ENCODE results near the gene CAP2.
"Not testable (repeated sequence)": the region's sequence is repeated elsewhere in the genome, so short reads cannot be mapped to it uniquely, and the experiment has no call there.

Gene CAP2

DNA sequence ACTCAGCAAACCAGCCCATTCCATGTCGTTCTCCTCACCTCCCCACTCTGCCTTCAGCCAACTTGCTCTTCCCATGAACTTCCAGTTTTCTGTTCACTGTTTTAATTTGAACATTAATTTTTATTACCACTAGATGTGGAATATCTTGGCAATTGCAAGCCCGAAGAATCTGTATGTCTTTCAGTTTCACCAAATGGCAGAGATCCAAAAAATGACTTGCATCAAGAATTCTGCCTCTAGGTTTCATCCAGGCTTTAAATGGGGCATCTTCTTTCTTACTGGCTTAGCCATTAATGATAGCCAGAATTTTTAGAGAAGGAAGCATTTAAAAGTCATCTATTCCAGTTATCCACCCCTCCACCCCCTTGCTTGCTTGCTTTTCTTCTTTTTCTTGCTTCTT is 39.0 kb downstream of the CAP2 start:
- in situ Hi-C loops (cut with MboI; ENCODE audit: low sequenced_read_pairs), result no loop called here

DNA sequence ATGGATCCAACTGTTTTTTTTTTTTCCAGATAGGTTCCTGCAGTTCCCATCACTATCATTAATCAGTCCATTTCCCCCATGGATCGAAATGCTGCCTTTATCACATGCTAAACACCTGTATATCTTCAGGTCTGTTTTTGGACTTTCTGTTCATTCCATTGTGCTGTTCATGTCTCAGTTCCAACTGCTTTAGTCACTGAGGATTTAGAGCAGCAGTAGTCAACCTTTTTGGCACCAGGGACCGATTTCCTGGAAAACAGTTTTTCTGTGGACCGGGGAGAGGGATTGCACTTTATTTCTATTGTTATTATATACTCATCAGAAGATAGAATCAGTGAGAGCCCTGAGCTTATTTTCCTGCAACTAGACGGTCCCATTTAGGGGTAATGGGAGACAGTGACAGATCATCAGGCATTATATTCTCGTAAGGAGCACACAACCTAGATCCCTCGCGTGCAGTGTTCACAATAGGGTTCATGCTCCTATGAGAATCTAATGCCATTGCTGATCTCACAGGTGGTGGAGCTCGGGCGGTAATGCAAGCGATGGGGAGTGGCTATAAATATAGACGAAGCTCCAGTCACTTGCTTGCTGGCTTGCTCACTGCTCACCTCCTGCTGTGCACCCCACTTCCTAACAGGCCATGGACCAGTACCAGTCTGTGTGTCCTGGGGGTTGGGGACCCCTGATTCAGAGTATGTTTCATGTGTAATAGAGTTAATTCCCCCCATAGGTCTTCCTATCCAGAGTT is 46.0 kb downstream of the CAP2 start:
- in situ Hi-C loops (cut with MboI; ENCODE audit: low sequenced_read_pairs), result no loop called here

DNA sequence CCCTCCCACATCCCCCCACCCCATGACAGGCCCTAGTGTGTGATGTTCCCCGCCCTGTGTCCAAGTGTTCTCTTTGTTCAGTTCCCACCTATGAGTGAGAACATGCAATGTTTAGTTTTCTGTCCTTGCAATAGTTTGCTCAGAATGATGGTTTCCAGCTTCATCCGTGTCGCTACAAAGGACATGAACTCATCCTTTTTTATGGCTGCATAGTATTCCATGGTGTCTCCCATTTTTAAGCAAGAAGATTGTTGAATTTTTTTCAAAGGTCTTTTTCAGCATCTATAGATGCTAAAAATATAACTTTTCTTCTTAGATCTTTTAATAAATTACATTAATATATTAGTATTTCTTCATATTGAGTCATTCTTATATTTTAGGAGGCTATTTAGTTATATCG is 47.4 kb downstream of the CAP2 start:
- in situ Hi-C loops (cut with MboI; ENCODE audit: low sequenced_read_pairs), result not testable (repeated sequence)

DNA sequence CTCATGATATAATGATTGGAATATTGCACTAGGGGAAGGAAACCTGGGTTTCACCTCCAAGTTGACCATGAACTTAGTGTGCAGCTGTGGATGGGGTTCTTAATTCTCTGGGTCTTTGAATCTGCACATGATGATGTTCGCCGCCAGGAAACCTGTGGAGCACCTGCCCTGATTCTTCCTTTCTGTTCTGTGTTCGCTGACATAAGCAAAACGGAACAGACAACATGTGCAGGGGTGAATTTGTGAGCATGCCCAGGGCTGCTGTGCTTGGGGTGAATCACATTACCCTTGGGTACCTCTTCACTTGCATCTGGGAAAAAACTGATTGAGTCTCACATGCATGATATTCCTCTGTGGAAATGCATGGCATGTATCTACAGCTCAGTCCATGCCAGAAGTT is 48.8 kb downstream of the CAP2 start:
- in situ Hi-C loops (cut with MboI; ENCODE audit: low sequenced_read_pairs), result no loop called here

DNA sequence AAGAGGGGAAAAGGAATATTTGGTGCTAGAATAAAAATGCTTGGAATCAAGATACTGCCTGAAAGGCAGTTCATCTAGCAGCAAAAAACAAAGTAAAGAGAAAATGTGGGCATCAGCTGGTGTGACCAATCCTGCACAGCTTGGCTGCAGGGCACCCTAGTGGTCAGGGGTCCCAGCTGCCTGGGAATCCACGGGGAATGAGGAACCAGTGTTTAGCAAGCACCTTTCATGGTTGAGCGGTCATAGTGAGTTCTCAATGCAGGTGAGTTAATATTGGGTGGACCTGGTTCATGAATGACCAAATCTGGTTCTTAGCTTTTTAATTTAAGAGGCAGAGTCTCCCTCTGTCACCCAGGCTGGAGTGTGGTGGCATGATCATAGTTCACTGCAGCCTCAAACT is 53.3 kb downstream of the CAP2 start:
- in situ Hi-C loops (cut with MboI; ENCODE audit: low sequenced_read_pairs), result no loop called here

DNA sequence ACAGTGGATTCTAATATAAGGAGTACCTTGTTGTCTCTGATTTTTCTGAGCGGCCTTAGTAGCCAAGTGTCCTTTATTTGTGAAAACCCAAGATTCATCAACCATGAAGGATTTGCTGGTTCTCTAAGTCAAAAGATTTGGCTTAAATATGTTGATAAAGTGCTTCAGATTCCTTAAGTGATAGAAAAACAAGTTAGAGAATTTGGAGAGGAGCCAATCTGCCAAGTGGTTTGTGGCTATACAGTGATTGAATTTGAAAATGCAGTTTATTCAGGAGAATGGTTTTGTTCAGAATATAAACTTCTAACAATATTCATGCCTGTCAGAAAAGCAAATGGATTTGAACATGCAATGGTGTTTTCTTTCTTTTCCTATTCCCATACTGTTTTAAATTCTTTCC is 54.8 kb downstream of the CAP2 start:
- in situ Hi-C loops (cut with MboI; ENCODE audit: low sequenced_read_pairs), result no loop called here

DNA sequence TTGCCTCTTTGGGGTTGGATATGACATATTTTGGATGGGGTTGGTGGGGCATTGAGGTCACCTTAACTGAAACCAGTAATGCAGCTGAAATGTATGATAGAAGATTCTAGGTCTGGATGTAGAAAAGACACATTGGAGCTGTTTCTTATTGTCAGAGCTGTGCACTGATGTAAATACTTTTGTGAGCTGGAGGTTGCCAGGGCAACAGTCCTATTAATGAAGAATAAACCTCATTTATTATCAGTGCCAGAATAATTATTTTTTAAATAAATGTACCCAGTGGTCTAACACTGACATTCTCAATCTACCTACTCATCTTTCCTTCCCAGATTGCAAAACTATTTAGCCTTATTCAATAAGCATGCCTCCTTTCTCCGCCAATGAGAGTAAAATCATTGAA is 57.0 kb downstream of the CAP2 start:
- in situ Hi-C loops (cut with MboI; ENCODE audit: low sequenced_read_pairs), result no loop called here

DNA sequence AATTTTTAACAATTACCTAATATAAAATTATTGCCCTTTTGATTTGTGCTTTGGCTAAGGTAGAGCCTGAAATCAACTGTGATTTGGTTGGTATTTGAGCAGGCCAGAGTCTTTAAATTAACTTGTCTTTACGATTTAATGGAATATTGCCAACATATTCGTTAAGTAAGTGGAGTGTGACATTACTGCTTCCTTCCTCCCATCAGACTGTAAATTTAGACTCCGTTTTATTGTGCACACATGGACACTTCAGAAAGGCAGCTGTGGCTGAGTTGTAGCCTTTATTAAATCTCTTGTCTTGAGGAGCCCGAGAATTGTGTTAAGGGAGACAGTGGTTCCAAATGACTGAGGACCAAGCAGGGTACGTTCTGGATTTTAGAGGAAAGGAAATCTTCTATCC is 57.4 kb downstream of the CAP2 start:
- in situ Hi-C loops (cut with MboI; ENCODE audit: low sequenced_read_pairs), result no loop called here

DNA sequence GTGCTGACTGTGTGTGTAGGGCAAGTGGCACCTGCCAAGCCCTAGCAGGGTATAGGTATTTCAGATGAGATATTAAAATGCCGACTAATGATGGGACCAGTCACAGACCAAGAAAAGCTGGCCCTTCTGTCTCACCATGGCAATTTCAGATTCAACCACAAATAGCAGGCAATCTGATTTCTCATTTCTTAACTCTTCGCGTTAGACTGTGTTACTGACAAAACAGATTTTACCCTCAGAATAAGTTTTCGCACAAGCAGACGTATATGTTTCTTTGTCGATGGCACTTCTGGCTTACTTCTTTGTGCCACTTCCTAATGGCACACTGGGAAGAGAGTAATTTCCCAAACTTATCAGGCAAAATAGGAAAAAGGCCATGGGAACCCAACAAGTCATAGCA is 58.7 kb downstream of the CAP2 start:
- in situ Hi-C loops (cut with MboI; ENCODE audit: low sequenced_read_pairs), result no loop called here

DNA sequence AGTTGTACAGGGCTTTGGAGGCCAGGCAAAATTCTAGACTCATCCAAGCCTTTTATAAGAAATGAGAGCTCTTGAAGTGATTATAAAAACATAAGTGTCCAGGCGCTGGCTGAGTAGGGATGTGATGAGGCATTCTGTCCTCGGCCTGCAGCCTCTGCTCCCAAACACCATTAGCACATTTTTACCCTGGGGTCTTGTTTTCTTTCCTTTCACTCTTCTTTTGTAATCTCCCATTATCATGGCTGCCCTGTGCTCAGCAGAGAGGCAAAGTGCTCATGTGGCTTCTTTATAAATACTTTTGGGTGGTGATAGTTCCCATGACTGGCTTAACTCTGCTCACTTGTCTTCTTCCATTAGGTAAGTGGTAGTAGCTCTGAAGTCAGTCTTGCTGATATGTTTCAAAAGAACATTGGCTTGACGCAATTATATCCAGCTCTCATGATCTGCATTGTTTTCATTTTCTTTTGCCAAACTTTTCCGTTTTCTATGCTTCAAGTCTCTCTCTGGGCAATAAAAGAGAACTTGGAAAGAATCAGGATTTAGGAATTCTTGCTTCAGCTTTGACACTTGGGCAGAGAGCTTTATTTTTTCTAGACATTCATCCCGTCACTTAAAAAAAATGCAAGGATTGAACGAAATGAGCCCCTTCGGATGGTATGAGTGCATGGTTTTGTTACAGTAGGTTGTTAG is 61.1 kb downstream of the CAP2 start:
- in situ Hi-C loops (cut with MboI; ENCODE audit: low sequenced_read_pairs), result no loop called here

DNA sequence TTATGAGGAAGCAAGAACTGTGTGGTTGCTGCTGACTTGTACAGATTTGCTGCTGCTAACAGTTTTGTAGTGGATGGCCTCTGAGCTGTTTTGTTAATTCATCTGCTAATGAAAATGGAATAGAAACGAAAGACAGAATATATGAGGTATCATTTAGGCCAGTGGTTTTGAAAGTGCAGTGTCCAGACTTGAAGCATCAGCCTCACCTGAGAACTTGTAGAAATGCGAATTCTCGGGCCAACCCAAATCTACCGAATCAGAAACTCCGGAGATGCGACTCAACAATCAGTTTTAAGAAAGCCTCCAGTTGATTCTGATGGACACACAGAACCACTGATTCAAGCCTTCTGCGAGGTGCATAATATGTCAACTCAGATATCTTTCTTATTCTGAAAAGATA is 62.5 kb downstream of the CAP2 start:
- in situ Hi-C loops (cut with MboI; ENCODE audit: low sequenced_read_pairs), result no loop called here

DNA sequence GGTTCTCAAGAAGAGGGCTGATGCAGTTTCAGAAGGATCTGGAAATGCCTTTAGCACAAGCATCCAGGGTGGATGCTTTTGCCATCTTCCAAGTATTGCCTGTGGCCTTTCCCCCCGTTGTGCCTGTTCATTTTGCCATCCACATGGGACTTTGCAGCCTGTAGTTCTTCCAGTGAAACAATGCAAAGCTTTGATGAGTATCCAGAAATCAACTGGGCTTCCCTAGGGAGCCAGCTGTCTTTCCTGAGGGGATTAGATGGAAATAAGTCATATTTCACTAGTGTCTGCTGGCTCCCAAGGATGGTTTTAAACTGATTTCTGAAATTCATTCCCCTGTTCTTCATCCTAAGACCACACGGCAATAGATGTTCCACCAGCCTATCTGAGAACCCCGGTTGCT is 63.3 kb downstream of the CAP2 start:
- in situ Hi-C loops (cut with MboI; ENCODE audit: low sequenced_read_pairs), result no loop called here

DNA sequence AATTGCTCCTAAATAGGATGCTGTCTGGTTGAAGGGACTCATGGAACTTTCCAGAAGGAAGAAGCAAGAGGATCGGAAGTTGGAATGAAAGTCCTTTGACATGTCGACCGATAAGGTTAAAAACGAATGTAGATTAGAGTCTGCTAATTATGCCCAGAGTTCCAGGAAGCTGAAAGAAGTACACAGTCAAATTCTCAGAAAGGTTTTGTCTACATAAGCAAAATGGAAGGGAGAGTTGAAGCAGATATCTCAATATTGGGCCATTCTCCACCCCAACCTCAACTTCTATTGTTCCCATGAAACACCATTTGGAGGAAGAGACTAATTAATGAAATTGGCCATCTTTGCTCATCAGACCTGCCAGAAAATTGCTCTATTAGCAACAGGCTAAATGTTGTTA is 64.0 kb downstream of the CAP2 start:
- in situ Hi-C loops (cut with MboI; ENCODE audit: low sequenced_read_pairs), result no loop called here

DNA sequence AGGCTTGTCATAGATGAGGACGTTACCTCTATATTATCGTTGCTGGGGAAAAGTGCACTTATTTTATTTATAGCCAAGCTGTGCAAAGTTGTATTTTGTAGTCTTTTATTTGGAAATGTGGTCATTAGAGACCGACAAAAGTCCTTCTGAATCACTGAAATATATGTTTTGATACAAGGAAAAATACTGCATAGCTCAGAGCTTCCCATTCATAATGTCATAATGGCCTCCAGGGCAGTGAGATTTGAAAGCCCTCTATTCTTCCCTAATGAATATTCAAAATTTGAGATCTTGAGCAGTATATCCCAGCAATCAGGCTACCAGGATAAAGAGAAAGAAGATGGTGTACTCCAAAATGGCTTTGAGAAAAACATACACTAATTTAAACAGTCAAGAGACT is 64.6 kb downstream of the CAP2 start:
- in situ Hi-C loops (cut with MboI; ENCODE audit: low sequenced_read_pairs), result no loop called here

DNA sequence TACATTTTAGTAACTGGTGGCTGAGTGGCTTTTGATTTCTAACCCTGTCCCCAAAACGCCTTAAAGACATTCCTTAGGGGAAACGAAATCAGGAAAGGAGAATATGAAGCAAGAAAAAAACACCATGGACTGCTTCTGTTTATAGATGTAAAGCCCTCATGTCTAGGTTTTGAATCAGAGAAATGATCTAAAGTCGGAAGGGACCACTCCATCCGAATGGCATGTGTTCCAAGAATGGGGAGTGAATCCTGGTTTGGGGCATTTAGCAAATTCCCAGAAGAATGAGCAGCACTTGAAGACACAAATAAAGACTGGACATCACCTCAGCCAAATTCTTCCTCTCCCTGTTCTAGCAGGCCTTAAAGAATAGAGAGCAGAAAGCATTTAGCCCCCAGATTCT is 65.6 kb downstream of the CAP2 start:
- in situ Hi-C loops (cut with MboI; ENCODE audit: low sequenced_read_pairs), result no loop called here

DNA sequence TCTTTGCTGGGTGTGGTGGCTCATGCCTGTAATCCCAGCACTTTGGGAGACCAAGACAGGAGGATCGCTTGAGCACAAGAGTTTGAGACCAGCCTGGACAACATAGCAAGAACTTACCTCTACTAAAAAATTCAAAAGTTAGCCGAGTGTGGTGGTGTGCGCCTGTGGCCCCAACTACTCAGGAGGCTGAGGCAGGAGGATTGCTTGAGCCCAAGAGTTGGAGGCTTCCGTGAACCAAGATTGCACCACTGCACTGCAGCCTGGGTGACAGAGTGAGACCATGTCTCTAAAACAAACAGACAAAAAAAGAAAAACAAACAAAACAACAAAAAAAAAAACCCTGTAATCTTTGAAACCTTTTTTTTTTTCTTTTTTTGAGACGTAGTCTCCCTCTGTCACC is 67.5 kb downstream of the CAP2 start:
- in situ Hi-C loops (cut with MboI; ENCODE audit: low sequenced_read_pairs), result no loop called here

DNA sequence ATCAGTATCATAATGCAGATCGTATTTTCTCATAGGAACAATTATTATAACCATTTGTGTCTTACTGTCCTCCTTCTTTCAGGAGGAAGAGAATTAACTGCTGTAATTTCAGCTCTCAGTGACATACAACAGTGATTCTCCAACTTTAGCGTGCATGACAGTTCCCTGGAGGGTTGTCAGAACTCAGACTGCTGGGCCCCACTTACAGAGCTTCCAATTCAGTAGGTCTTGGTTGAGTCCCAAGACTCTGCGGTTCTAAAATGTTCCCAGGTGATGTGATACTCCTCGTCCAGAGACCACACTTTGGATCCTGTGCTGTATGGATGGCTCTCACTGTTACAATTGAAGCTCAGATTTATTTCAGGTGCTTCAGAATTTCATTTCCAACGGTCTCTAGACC is 72.8 kb downstream of the CAP2 start:
- in situ Hi-C loops (cut with MboI; ENCODE audit: low sequenced_read_pairs), result no loop called here

DNA sequence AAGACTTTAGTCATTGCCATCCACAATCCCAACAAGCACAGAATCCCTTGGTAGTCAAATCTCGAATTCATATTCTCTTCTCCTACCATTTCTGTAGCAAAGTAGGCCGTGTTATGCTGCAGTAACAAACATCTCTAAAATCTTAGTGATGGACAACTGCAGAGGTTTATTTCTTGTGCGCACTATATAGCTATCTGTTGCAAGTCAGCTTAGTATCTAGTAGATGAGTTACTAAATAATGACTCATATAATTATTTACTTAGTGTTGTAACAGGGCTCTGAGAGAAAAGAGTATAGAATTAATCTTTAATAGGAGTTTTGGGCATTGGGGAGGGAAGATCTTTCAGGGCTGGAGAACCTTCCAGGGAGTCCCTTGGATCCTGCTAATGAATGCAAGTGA is 73.3 kb downstream of the CAP2 start:
- in situ Hi-C loops (cut with MboI; ENCODE audit: low sequenced_read_pairs), result no loop called here

DNA sequence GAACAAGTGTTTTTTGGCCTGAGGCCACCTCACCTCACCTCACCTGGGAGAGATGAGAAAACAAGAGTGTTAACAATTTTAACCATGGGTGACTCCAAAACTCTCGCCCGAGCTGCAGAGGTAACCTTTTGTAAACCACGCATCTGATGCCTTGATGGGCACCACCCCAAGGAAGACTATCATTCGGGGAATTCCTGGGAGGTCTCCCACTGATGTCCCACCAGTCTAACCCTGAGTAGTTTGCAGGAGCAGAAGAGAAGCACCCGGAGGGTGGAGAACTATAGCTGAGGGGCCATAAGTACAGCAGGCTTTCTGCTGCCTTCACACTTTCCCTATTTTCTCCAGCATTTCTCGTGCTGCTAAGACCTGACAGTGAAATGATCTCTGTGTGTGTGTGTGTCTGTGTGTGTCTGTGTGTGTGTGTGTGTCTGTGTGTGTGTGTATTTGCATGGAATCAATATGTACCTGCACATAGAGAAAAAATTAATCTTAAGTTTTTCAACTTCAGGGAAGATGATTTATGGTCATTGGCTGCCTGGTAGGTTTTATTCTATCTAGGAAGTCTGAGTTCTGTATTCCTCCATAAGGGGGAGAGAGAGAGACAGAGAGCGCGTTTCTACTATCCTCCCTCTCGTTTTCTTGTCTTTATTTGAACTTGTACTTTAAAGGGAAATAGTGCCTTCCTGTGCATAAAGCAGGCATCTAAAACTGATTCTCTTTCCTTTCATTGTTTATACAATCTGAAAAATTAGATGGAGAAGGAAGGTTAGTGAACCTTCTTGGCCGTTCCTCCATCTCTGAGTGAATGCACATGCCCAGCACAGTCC is 75.8 kb downstream of the CAP2 start:
- in situ Hi-C loops (cut with MboI; ENCODE audit: low sequenced_read_pairs), result no loop called here

DNA sequence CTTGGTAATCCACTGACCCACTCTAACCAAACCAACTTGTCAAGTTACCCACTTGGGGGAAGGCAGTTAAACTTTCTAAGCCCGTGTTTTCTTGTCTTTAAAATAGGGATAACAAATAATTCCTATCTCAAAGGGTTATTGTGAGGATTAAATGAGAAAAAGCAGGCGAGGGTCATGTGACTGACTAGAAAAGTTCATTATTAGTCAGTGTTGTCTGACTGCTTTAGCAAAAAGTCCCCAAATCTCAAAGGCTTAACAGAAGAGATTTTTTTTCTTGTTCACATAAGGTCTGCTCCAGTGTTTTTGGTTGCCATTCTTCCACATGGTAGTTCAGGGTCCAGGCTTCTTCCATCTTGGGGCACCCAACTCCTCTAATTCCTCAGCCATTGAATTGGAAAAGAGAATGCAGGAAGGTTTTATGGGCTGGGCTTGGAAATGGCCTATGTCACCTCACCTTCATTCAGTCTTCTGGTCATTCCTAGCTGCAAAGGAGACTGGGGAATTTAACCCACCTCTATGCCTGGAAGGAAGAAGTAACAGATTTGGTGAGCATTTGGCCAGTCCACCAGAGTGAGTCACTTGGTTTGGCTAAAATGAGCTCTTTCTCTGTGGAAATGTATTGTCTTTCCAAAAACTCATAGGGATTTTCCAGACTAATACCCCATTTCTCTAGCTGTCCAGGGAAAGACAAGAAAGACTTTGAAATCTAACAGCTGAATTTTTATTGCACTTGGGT is 77.0 kb downstream of the CAP2 start:
- in situ Hi-C loops (cut with MboI; ENCODE audit: low sequenced_read_pairs), result no loop called here

DNA sequence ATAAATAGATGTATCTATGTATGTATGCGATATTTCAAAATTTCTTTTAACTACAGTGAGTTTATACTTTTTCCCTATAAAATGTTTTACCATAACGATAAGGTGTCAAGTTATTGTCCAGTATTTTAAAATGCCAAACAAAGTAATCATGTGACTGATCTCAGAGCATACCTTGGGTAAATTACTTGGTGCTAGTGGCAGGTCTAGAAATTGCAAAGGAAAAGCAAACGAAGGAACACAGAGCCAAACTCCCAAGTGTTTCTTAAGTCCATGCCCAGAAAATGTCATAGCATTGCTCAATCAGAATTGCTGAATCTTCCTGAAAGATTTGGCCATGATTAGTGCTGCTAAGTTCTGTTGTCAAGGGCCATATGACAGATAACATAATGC is 77.5 kb downstream of the CAP2 start:
- in situ Hi-C loops (cut with MboI; ENCODE audit: low sequenced_read_pairs), result no loop called here
